Measurements from ENCODE around the gene LRCOL1. TPM values are rescaled to one million over a fixed set of nuclear protein-coding genes. Genes with fewer than 3 reads are reported as not detected.

Gene LRCOL1
- total and polyA plus RNA-seq, 11 donors = not detected

GRCh38 chr12:132603240-132604150 is 6.9 kb downstream of the LRCOL1 start:
- H3K4me1 ChIP-seq = peaks cover 0 to 40% (median 14%) of the 10 kb centered on the region in 12 donors
- H3K4me3 ChIP-seq = peak overlapping the region; percentile 31 to 62 (median 56)
- intact Hi-C loops (cut with DNase I) = no loop called here
- peak overlapping the region; percentile 51 to 87 (median 74) for H3K27ac ChIP-seq
- H3K36me3 ChIP-seq = no peaks in the 10 kb centered on the region
- 9 to 48% (median 34%) methylated on average over 19 to 67 of the region's 67 CpGs for WGBS, 4 donors
- H3K9me3 ChIP-seq = no peaks in the 10 kb centered on the region
- DNase-seq (peak in 3 of 5 donors; percentile 4 to 69 (median 33)), ATAC-seq (peak; percentile 26 to 47 (median 40))
- TF ChIP-seq, protein P1, sequence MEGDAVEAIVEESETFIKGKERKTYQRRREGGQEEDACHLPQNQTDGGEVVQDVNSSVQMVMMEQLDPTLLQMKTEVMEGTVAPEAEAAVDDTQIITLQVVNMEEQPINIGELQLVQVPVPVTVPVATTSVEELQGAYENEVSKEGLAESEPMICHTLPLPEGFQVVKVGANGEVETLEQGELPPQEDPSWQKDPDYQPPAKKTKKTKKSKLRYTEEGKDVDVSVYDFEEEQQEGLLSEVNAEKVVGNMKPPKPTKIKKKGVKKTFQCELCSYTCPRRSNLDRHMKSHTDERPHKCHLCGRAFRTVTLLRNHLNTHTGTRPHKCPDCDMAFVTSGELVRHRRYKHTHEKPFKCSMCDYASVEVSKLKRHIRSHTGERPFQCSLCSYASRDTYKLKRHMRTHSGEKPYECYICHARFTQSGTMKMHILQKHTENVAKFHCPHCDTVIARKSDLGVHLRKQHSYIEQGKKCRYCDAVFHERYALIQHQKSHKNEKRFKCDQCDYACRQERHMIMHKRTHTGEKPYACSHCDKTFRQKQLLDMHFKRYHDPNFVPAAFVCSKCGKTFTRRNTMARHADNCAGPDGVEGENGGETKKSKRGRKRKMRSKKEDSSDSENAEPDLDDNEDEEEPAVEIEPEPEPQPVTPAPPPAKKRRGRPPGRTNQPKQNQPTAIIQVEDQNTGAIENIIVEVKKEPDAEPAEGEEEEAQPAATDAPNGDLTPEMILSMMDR (IDR thresholded peaks at IDR 0.05) = peak in 1 of 12 donors; percentile 4
- TF ChIP-seq POLR2A (IDR thresholded peaks at IDR 0.05) = no peak
- peaks cover 0 to 64% (median 29%) of the 10 kb centered on the region in 9 donors for H3K27me3 ChIP-seq

- no peak for TF ChIP-seq POLR2A (IDR thresholded peaks at IDR 0.05)
- TF ChIP-seq, protein P1 (IDR thresholded peaks at IDR 0.05) = no peak
- ATAC-seq (peak in 2 of 4 donors; percentile 5 to 10), DNase-seq (peak in 2 of 5 donors; percentile 48 to 64)
- Histone ChIP-seq H3K27me3 (peaks cover 0 to 59% (median 29%) of the 10 kb centered on the region in 9 donors), H3K4me1 (peaks cover 0 to 40% (median 14%) of the 10 kb centered on the region in 12 donors), H3K36me3 (no peaks in the 10 kb centered on the region), H3K4me3 (peak overlapping the region in 11 of 12 donors; percentile 31 to 62 (median 56)), H3K9me3 (no peaks in the 10 kb centered on the region), H3K27ac (peak overlapping the region; percentile 29 to 87 (median 74))
- intact Hi-C loops (cut with DNase I) = no loop called here
- WGBS, 4 donors = 32 to 37% (median 36%) methylated on average over 26 to 29 of the region's 29 CpGs
Measured at GRCh38 chr12:132602572-132603239, 7.7 kb downstream of the LRCOL1 start.

- Histone ChIP-seq H3K27ac (no peak overlapping the region), H3K27me3 (peaks cover 0 to 66% (median 22%) of the 10 kb centered on the region in 9 donors), H3K36me3 (no peaks in the 10 kb centered on the region), H3K9me3 (no peaks in the 10 kb centered on the region), H3K4me3 (peak overlapping the region in 5 of 12 donors; percentile 43 to 59 (median 54)), H3K4me1 (peaks cover 0 to 45% (median 15%) of the 10 kb centered on the region in 12 donors)
- TF ChIP-seq POLR2A (IDR thresholded peaks at IDR 0.05) = no peak
- TF ChIP-seq, protein P1 (IDR thresholded peaks at IDR 0.05) = no peak
- intact Hi-C loops (cut with DNase I) = loop anchor here in 3 of 10 donors (2.0 kb wide), 2 partner anchors 13 to 113 kb away; no protein-coding TSS in a partner anchor
- DNase-seq (peak in 2 of 5 donors; percentile 23 to 46), ATAC-seq (no peak)
- 69 to 83% (median 78%) methylated on average over 14 to 31 of the region's 31 CpGs for WGBS, 4 donors
Measured at GRCh38 chr12:132601171-132601883, 9.1 kb downstream of the LRCOL1 start.
